PFSK-1 (cell line): ENCODE measurements around the gene PDE8A.

Experiments
- FOXP2 ChIP-seq: optimal IDR thresholded peaks from 2 replicates; pipeline ENCODE3; 2011; ENCODE audit warnings: borderline replicate concordance, control low read depth, inconsistent platforms; ENCODE audit not compliant: insufficient read depth; ENCODE audit errors: extremely low read length, extremely low read depth
- POLR2AphosphoS5 ChIP-seq: IDR thresholded peaks from 2 replicates; pipeline ENCODE4 v1.6.1; 2012; ENCODE audit warnings: low read depth, mild to moderate bottlenecking, control low read depth, low read length, moderate library complexity
- TF ChIP-seq, protein P1 (sequence below), 2 experiments: IDR thresholded peaks; 2 replicates each; pipeline versions ENCODE4 v1.6.1 to v1.8.0; 2011 to 2012; ENCODE audit warnings: low read depth in 2 of 2, low read length in 2 of 2, control low read depth in 1 of 2, inconsistent platforms in 1 of 2, mild to moderate bottlenecking in 1 of 2, moderate library complexity in 1 of 2; ENCODE audit not compliant: insufficient read depth in 1 of 2

DNA sequence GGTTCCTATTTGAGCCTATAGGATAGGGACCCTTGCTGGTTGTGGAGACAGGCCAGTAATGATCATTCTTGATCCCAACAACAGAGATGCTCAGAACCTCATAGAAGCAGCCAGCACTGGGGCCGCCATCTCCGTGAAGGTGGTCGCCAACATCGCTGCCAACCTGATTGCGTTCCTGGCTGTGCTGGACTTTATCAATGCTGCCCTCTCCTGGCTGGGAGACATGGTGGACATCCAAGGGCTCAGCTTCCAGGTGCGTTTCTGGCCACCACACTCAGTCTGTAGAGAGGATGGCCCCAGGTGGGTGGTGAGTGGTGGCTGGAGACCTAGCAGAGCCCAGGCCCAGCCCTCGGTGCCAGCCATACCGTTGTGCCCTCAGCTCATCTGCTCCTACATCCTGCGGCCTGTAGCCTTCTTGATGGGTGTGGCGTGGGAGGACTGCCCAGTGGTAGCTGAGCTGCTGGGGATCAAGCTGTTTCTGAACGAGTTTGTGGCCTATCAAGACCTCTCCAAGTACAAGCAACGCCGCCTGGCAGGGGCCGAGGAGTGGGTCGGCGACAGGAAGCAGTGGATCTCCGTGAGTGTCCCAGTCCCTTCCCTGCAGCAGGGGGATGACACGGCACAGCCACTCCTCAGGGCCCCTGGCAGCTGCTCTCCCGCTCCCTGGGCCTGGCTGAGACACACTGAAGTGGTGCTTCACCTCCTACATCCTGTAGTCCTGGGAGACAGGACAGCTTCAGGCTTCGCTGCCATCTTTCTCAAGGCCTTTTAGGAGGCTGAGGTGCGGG is 46.5 kb upstream of the PDE8A start:
- TF ChIP-seq POLR2AphosphoS5 (no peak), FOXP2 (no peak)
- TF ChIP-seq, protein P1, sequence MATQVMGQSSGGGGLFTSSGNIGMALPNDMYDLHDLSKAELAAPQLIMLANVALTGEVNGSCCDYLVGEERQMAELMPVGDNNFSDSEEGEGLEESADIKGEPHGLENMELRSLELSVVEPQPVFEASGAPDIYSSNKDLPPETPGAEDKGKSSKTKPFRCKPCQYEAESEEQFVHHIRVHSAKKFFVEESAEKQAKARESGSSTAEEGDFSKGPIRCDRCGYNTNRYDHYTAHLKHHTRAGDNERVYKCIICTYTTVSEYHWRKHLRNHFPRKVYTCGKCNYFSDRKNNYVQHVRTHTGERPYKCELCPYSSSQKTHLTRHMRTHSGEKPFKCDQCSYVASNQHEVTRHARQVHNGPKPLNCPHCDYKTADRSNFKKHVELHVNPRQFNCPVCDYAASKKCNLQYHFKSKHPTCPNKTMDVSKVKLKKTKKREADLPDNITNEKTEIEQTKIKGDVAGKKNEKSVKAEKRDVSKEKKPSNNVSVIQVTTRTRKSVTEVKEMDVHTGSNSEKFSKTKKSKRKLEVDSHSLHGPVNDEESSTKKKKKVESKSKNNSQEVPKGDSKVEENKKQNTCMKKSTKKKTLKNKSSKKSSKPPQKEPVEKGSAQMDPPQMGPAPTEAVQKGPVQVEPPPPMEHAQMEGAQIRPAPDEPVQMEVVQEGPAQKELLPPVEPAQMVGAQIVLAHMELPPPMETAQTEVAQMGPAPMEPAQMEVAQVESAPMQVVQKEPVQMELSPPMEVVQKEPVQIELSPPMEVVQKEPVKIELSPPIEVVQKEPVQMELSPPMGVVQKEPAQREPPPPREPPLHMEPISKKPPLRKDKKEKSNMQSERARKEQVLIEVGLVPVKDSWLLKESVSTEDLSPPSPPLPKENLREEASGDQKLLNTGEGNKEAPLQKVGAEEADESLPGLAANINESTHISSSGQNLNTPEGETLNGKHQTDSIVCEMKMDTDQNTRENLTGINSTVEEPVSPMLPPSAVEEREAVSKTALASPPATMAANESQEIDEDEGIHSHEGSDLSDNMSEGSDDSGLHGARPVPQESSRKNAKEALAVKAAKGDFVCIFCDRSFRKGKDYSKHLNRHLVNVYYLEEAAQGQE (IDR thresholded peaks at IDR 0.05; ENCODE audit: insufficient read depth in 1 of 2, low read depth in 2 of 2, low read length in 2 of 2) = no peak
